Lower lobe of right lung (tissue), 2 donors: ENCODE data around the gene PODXL. TPM values are rescaled to one million over a fixed set of nuclear protein-coding genes. Genes with fewer than 3 reads are reported as not detected.

ENCODE experiments used
- ATAC-seq, 2 donors: fragments of 200-7000 bp; cut with Tn5 transposase; one replicate each; pipeline ENCODE4 v1.9.1; 2020 to 2022; ENCODE audit warnings: mild to moderate bottlenecking in 2 of 2, moderate library complexity in 2 of 2
- DNase-seq: peaks from one replicate; pipeline ENCODE4 v3.0.0-alpha.2; 2020
- H3K27ac ChIP-seq: fragments of 200-600 bp; one replicate; pipeline ENCODE4 v1.8.0; 2022
- H3K27me3 ChIP-seq: fragments of 200-600 bp; one replicate; pipeline ENCODE4 v1.8.0; 2022; ENCODE audit warnings: low read depth
- H3K36me3 ChIP-seq: fragments of 200-600 bp; one replicate; pipeline ENCODE4 v1.8.0; 2022; ENCODE audit warnings: mild to moderate bottlenecking
- H3K4me1 ChIP-seq: fragments of 200-600 bp; one replicate; pipeline ENCODE4 v1.8.0; 2022
- H3K4me3 ChIP-seq: fragments of 200-600 bp; one replicate; pipeline ENCODE4 v1.8.0; 2022; ENCODE audit warnings: mild to moderate bottlenecking
- H3K9me3 ChIP-seq: fragments of 200-600 bp; one replicate; pipeline ENCODE4 v1.8.0; 2022
- CTCF ChIP-seq: fragments of 200-600 bp; IDR thresholded peaks from one replicate; pipeline ENCODE4 v1.8.0; 2022; ENCODE audit warnings: antibody characterized with exemption, mild to moderate bottlenecking
- intact Hi-C: fragments of 100-400 bp; cut with DNase I; formaldehyde crosslinking; loops from one replicate; pipeline ENCODE4 v1.11.0; 2022
- total RNA-seq: library from RNA; stranded (reverse); fragmentation: NEBNext Ultra II Directional; extraction: Animal tissue kit (Norgen Biotek cat#: 25700); gene quantifications from one replicate; pipeline ENCODE4 v1.2.1, GENCODE V29; 2021
- donor health status: DM: no; HTN: yes; CAD: no; lungs with severe emphysema.

PODXL gene
- total RNA-seq, 1 donor from 2014 or later, result 116 TPM

- H3K27me3 ChIP-seq, result no peaks in the 10 kb centered on the region
- H3K36me3 ChIP-seq, result no peaks in the 10 kb centered on the region
- TF ChIP-seq CTCF, result no peak
- DNase-seq (no peak), ATAC-seq (no peak)
- H3K4me1 ChIP-seq, result no peaks in the 10 kb centered on the region
- H3K4me3 ChIP-seq, result no peak overlapping the region
- H3K9me3 ChIP-seq, result no peaks in the 10 kb centered on the region
- intact Hi-C loops, result no loop called here
- H3K27ac ChIP-seq, result no peak overlapping the region
Observed at GRCh38 chr7:131578602-131579001, 22.2 kb upstream of the PODXL start.

GRCh38 chr7:131574741-131575140 lies 18.3 kb upstream of the PODXL start:
- Histone ChIP-seq H3K9me3 (no peaks in the 10 kb centered on the region), H3K27ac (no peak overlapping the region), H3K36me3 (no peaks in the 10 kb centered on the region), H3K4me3 (no peak overlapping the region), H3K27me3 (no peaks in the 10 kb centered on the region), H3K4me1 (no peaks in the 10 kb centered on the region)
- intact Hi-C loops, result no loop called here
- no peak for DNase-seq
- TF ChIP-seq CTCF, result no peak
- ATAC-seq, result no peak

- no peak for TF ChIP-seq CTCF
- ATAC-seq (no peak), DNase-seq (no peak)
- Histone ChIP-seq H3K4me3 (no peak overlapping the region), H3K4me1 (no peaks in the 10 kb centered on the region), H3K27me3 (no peaks in the 10 kb centered on the region), H3K27ac (no peak overlapping the region), H3K9me3 (no peaks in the 10 kb centered on the region), H3K36me3 (no peaks in the 10 kb centered on the region)
- intact Hi-C loops, result no loop called here
Observed at GRCh38 chr7:131570401-131570800, 14.0 kb upstream of the PODXL start.

GRCh38 chr7:131568970-131569369 lies 12.5 kb upstream of the PODXL start:
- no peaks in the 10 kb centered on the region for H3K36me3 ChIP-seq

GRCh38 chr7:131568510-131568909 lies 12.1 kb upstream of the PODXL start:
- Histone ChIP-seq H3K27me3 (no peaks in the 10 kb centered on the region), H3K36me3 (no peaks in the 10 kb centered on the region), H3K4me3 (no peak overlapping the region), H3K4me1 (no peaks in the 10 kb centered on the region), H3K9me3 (no peaks in the 10 kb centered on the region), H3K27ac (no peak overlapping the region)
- intact Hi-C loops, result no loop called here
- no peak for TF ChIP-seq CTCF
- no peak for ATAC-seq
- DNase-seq, result no peak

More at GRCh38 chr7:131568970-131569369, 12.5 kb upstream of the PODXL start:
- intact Hi-C loops, result no loop called here
- no peak for TF ChIP-seq CTCF
- no peak overlapping the region for H3K4me3 ChIP-seq
- no peaks in the 10 kb centered on the region for H3K27me3 ChIP-seq
- H3K27ac ChIP-seq, result no peak overlapping the region
- DNase-seq (no peak), ATAC-seq (no peak)
- no peaks in the 10 kb centered on the region for H3K4me1 ChIP-seq
- H3K9me3 ChIP-seq, result no peaks in the 10 kb centered on the region

- Histone ChIP-seq H3K4me1 (no peaks in the 10 kb centered on the region), H3K27me3 (no peaks in the 10 kb centered on the region), H3K4me3 (no peak overlapping the region), H3K36me3 (no peaks in the 10 kb centered on the region), H3K27ac (no peak overlapping the region), H3K9me3 (no peaks in the 10 kb centered on the region)
- DNase-seq, result no peak
- TF ChIP-seq CTCF, result no peak
- intact Hi-C loops, result no loop called here
- ATAC-seq, result no peak
Observed at GRCh38 chr7:131564640-131565039, 8.2 kb upstream of the PODXL start.
